SK-N-MC (cell line): Measurements from ENCODE around the gene OR52I1.

ENCODE experiments used
- EZH2 ChIP-seq: fragments of 200-600 bp; sonication (generic); IDR thresholded peaks from one replicate; pipeline ENCODE4 v1.6.1; 2017; ENCODE audit warnings: antibody characterized with exemption
- FOXP2 ChIP-seq: optimal IDR thresholded peaks from 2 replicates; pipeline ENCODE3; 2011; ENCODE audit warnings: mild to moderate bottlenecking, moderate library complexity; ENCODE audit not compliant: insufficient read depth; ENCODE audit errors: extremely low read length, control extremely low read depth
- POLR2AphosphoS5 ChIP-seq: IDR thresholded peaks from 2 replicates; pipeline ENCODE4 v1.6.1; 2012; ENCODE audit warnings: mild to moderate bottlenecking, low read depth, low read length, borderline replicate concordance

DNA sequence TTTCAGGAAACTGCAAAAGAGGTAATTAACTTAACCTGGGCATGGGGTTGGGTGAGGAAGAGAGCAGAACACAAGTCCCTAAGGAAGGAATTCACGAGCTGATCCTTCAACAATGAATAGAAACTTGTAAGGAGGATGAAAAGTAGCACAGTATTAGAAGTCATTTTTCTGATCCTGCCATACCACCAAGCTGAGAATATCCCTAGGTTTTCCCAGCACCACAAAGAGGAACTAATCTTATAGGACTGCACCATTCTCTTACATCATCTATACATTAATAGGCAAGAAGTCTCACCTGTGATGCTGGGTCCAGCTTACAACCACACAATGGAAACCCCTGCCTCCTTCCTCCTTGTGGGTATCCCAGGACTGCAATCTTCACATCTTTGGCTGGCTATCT is at the start of gene OR52I1:
- TF ChIP-seq POLR2AphosphoS5 = no peak
- no peak for TF ChIP-seq EZH2
- no peak for TF ChIP-seq FOXP2
